DMS53 treated with DMSO at 0.1 percent for 48 hours (cell line): ENCODE results near the gene OSBPL5.

ENCODE experiments used
- DNase-seq: peaks from one replicate; lab custom pipeline; 2025; ENCODE audit not compliant: unreplicated experiment; lab: John Stamatoyannopoulos, UW

Gene OSBPL5

DNA sequence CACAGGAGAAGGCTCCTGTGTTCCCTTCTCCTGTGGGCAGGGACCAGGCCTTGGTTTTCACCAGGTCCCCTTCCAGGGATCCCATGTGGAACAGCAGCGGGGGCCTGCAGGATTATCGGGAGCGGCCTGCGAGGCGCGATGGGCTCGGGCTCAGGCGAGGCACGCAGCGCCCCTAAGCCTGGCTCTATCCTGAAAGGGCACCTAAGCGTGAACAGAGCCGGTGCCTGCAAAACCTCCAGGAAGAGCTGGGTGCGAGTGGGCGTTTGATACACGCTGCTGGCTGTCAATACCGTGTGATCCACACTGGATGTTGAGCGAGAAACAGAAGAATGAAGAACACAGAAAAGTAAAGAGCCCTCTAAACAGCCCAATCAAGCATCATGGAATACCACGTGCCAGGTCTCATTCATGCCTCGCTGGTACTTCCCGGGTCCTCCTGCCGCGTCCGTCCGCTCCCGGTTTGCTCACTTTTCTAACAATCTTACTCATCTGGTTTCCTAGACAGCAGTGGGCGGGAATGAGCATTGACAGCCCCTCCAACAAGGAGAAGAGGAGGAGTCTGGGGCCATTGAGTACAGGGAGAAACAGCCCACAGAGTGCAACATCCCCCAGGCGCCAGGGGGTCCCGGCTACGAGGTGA is 12.5 kb downstream of the OSBPL5 start:
- DNase-seq = no peak

DNA sequence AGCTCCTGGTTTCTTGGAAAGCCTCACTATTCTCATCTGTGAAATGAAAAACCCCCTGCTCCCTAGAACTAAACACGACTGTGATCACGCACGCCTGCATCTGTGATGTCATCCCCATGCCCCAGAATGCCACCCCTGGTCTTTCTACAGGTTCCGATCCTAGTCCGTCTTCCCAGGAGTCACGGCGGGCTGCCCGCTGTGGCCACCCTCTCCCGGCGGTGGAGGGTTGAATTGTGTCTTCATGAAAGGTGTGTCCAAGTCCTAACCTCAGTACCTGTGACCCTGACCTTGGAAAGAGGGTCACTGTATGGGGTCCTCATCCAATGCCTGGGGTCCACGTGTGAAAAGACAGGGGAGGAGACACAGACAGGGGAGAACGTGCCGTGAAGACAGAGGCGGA is 14.4 kb downstream of the OSBPL5 start:
- DNase-seq = no peak

DNA sequence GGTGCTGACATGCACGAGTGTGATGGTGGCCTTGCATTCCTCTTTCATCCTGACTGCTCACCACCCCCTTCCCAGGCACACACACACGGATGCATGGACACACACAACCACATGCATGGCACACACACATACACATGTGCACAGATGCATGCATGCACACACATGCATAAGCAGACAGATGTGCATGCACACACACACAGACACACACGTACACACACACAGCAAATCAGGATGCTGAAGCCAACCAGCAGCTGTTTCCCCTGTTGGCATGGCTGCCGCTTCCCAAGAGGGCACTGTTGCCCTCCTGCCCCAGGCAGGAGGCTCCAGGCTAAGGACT is 15.3 kb downstream of the OSBPL5 start:
- no peak for DNase-seq

DNA sequence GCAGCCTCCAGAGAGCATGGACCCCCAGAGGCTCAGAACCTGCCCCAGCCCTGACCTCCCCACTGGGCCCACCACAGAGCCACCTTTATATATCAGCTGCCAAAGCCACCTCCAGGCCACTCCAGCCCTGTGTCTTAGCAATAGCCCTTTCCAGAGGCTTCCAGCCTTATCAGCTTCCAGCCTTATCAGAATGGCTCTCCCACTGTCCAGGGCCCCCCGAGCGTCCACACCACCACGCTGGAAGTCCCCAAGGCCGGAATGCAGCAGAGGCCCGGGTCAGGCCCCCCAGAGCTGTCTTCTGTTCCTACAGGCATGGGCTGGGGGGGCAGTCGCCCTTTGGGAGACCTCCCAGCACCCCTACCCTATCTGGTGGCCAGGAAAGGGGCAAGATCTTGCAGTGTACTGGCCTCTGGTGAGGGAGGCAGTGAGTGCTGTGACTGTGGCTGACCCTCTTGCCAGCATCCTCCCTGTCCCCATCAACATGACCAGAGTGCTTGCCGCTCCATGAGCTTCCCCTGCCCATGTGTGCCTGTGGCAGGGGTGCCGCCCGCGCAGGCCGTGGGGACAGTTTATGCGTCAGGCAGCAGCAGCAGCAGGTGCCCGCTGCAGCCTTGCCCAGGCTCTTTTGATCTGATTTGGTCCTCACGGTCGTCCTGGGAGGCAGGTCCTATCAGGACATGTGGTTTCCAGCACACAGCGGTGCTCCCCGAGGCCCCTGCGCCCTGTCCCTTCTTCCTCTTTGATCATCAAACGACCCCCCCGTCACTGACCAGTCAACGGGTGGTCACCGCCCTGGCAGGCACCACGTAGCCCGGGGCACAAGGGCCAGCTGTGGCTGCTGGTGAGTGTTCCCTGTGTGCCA is 15.9 kb downstream of the OSBPL5 start:
- DNase-seq = no peak

DNA sequence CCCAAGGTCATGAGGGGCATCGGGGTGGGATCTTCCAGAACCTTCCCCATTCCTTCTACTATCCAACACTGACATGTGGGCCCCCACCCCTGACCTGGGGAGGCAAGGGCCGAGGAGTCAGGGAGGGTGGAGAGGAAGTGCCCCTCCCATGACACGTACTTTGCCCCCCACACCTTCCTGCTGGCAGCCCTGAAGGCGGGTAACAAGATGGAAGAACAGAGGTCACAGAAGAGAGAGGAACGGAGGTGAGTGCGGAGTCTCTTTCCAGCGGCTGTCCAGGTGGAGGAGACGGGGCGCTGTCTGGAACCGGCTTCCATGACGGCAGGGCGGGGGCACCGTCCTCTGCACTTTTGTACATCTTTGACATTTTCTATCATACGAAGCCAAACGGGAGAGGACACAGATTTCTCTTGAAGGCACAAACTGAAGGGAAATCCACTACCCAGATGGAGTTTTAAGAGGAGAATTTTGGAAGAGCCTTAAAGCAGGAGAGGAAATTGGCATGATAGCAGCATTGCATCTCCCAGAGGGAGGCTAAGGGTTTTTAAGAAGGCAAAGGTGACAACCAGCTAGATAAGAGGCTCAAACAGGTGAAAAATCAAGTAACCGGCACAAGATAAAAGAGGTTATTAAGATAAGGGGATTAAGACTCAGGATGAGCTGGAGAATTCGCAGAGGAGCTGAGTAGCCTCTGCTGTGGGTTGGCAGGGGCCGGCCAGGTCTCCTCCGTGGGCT is 16.7 kb downstream of the OSBPL5 start:
- DNase-seq = no peak

DNA sequence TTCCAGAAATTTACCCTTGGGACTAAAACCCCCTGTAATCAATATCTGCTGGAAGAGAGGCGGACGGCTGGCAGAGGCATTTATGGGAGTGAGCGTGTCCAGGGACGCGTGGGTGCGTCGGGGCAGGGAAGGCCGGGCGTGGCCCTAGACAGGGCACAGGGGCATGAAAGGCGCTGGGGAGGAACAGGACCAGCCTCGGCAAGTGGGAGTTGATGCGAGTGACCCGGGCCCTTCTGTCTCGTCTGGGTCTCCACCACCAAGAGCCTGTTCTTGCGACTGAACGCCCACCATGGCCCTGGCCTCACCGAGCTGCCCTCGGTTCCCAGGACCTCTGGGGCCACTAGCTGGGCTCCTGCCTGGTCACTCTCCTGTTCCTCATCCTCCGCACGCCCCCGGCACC is 17.5 kb downstream of the OSBPL5 start:
- no peak for DNase-seq

DNA sequence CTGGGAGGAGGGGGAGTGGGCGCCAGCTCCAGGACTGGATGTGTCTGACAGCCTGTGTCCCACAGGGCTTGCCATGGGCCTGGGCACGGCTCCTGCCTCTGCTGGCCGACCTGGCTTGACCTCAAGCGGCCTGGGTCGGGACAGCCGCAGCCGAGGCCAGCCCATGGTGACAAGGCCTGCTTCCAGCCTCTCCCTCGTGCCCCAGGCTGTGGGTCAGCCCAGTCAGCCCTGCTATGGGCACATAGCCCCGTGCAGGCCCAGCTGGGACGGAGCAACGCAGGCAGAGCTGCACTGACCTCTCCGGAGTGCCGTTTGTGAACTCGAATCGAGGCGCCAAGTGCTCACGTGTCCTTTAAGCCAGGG is 17.9 kb downstream of the OSBPL5 start:
- no peak for DNase-seq

DNA sequence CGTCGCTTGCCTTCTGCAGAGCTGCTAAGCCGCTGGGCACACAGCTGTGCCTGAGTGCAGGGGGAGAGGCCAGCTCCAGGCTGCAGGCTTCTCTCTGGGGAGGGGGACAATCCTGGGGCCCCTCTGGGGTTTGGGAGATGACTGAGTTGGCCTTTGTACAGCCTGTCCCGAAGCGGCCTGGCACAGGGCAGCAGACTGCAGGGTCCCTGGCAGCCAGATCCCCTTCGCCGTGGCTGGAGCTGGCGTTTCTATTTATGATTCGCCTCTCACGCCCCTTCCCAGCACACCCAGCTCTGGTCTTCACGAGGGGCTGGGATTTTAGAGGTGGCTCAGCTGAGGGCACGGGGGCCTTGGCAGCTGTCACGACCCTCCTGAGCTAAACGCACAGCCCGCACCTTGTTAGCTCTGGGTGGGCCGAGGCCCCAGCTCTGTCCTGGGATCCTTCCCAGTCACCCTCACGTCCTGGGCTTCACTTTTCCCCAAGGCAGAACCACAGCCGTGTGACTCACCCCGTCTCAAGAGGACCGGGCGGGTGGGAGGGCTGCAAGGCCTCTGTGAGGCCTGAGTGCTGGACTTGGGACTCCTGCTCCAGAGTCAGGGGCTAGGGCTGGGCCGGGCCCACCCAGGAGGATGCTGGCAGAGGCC is 18.4 kb downstream of the OSBPL5 start:
- no peak for DNase-seq

DNA sequence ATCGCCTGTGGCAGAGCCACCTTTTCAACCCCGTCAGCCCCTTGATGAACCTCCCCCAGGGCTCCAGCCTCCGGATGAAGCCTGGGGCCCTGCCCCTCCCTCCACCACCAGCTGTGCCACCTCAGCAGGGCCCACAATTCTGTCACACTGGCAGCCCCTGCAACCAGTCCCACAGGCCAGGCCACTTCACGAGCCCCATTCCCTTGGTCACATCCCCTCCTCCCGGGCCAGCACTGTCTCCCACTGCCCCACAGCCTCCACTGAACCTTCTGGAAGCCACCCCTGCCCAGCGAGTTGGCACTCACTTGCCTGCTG is 19.9 kb downstream of the OSBPL5 start:
- no peak for DNase-seq

DNA sequence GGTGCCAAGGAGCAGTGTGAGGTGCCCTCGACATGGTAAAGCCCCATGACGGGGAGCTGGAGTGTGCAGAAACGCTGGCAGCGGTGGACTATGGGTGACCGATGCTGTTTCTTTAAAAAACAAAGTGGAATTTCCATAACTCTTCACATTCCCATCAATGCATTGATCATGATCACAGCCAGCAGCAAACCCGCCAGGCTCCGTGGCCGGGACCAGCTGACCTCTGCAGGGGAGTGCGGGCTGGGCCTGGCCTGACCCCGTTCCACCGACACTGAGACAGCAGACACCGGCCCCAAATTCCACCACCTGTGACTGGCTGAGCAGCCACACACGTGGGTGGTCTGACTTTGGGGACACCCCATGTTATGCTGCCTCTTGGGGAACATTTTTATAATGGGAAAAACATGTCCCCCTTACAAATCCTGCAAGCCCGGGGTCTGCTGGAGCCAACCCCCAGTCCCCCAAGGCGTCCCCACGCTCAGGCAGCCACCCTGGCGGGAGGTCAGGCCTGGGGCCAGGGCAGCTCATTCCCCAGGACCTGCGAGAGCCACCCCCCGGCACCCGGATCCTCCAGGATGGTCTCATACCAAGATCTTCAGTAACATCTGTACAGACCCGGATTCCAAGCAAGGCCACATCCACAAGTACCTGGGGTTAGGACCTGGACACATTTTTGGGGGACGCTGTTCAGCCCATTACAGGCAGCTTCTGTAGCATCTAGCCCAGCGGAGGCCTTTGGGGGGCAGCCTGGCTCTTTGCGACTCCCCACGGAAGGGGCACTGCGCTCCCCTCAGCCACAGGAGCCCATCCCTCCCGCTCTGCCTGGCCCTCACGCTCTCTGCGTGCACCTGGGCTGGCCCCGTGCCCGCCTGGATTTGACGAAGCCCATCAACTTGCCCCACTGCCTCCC is 20.6 kb downstream of the OSBPL5 start:
- no peak for DNase-seq

DNA sequence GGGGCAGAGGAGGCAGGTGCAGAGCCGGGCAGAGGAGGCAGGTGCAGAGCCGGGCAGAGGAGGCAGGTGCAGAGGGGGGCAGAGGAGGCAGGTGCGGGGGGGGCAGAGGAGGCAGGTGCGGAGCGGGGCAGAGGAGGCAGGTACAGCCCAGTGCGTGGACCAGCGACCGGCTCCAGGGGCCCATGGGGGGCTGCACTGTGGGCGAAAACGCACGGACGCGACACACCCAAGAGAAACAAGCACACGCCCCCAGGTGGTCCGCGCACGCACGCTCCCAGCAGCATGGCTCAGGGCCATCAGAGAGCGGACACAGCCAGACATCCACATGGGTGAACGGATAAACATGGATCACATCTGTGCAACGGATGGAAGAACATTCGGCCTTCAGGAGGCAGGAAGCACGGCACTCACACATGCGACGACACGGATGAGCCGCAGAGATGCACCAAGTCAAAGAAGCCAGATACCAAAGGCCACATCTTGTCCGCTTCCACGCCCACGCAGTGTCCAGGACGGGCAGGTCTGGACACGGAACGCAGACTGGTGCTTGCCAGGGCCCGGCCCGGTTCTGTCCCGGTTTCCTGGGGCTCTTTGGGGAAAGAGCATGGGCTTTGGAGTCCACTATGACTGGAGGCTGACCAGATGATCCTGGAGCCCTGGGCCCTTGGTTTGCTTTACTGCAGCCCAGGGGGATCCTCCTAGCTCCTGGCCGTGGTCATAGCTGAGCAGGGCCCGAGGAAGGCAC is 21.8 kb downstream of the OSBPL5 start:
- no peak for DNase-seq

DNA sequence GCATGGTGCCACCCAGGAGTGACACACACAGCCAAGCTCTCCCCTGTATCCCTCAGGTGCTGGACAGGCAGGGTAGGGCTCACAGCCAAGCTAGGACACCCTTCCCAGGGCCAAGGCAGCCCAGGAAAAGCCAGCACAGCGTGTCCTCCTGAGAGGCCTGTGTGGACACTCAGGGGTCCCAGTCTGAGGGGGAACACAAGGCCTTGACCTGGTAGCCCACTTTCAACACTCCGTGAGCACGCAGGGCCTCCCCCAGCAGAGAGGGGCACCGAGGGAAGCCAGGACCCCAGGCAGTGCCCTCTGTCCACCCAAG is 24.9 kb downstream of the OSBPL5 start:
- DNase-seq = no peak

DNA sequence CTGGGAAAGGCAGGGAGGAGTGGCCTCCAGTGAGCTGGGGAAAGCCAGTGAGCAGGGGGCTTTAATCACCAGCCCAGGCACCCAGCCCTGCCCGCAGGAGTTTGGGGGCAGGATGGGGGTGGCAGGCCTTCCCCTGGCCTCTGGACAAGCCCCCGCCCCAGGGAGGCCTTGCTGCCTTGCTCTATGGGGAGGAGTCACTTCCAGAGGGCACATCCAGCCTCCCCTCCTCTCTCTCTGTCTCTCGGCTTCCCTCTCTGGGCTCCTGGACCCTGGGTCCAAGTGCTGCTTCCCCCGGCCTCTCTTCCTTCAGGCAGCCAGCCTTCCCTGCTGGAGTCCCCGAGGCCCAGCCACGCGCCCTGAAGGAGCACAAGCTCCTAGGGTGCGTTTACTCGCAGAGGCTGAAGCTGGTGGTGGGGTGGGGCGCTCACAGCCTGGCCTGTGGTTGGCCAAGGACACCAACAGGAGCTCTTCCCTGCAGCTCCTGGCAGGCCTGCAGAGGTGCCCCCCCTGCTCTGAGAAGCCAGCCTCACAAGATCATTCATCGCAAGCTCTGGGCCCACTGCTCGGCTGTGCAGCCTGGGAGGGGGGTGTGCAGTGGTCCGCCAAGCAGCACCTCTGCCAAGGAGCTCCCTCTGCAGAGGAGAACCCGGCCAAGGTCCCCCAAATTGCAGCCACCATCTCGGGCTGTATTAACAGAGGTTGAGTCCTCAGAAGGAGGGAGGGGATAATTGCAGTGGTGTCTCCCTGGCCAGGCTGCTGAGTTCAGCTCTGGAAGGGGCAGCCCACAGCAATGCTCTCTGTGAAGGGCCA is 25.4 kb downstream of the OSBPL5 start:
- DNase-seq = no peak

DNA sequence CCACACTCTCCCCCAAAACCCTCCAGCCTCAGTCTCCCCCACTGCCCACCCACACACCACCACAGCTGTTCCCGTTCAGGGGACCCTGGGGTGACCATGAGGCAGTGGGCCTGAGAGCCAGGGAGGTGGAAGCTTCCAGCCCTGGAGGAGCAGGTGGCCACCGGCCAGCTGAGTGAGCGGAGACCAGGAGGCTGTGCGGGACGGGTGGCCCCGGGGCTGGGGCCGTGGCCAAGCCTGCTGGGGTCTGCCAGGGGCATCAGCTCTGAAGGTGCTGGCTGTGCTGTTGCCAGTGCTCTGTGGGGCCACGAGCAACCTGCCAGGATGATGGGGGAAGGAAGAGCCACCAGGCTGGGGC is 26.0 kb downstream of the OSBPL5 start:
- DNase-seq = no peak

DNA sequence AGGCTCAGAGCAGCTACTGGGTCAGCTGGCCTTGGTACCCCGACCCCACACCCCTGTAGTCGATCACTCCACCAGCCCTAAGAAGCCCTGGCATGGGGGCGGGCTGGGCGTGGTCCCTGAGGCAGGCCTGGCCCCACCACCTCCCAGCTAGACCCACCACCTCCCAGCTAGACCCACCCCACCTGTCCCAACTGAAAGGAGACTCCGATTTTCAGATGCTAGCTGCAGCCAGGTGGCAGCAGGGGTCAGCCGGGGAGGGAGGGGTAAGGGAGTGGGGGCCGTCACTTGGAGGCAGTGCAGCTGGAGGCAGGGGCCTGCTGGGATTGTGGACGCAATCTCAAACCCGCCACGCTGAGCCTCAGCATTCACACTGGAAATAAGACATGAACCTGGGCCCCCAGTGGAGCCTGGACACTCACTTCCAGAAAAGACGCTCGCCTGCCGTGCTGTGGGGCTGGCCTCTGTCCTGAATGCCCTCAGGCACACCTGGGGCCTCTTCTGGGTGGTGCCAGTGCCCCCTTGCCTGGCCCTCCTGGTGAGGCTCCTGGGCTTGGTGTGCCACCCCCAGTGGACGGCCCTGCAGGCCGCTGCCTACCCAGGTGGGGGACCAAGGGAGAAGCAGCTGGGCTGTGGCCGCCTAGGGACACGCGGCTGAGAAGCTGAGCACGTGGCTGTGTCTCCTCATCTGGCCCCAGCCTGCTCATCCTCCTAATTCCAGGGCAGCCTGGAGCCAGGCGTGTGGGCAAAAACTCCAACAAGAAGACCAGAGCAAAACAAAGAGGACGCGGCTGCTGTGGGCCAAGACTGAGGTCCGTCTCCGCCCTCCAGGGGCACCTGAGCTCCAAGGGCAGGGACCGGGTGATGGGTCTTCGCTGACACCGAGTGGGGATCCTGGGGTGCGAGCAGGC is 26.7 kb downstream of the OSBPL5 start:
- no peak for DNase-seq

DNA sequence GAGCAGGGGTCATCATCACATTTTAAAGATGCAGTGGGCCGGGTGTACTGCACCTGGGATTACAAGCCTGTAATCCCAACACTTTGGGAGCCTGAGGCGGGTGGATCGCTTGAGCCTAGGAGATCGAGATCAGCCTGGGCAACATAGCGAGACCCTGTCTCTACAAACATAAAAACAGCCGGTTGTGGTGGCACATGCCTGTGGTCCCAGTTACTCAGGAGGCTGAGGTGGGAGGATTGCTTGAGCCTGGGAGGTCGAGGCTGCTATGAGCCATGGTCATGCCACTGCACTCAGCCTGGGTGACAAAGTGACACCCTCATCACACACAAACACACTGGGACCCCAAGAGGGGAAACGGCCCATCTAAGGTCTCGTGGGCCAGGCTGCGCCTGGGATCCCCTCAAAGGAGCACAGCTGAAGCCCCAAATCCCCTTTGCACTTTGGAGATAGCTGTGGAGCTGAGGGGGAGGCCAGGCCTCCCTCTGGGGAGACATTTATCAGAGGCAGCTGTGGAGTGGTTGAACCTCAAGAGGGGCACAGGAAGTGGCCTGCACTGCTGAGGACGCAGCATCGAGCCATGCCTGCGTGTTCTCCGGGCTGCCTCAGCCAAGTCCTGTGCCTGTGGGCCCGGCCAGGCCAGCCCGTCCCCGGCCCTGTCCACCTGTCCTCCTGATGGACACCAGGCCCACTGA is 27.5 kb downstream of the OSBPL5 start:
- DNase-seq = no peak

DNA sequence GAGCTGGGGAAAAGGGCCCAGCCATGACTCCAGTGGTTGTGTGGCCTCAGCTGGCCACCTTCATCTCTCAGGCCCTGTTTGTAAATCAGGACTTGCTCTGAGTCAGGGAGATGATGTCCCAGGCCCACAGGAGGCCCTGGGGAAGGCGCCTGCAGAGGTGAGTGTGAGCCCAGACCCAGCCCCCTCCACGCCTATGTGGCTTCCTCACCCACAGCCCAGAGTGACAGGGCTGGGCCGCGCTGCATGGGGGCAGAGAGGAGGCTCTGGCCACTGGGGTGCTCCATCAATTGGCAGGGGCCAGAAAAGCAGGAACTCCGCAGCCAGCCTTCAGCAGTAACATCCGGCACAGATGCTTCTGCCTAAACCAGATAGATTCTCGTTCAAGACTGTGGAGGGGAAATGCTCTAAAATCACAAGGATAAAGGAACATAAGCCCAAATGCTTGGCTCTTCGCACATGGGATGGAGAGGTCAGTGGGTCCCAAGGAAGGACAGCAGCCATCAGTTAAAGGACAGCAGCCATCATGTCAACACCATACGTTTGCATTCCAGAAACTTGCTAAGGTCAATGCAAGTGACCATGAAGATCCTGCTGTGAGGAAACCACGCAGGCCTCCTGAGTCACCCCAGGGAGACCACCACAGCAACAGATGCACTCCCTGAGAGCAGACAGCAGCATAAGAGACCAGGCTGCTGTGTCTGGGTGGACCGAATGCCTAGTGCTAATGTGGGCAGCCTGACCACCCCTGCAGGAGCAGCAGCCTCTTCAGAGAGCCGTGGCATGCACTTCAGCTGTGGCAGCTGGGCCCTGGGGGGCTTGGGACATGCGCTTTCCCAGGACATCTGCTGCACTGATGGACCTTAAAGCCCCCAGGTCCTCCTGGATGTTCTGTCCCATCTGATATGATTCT is 28.3 kb downstream of the OSBPL5 start:
- DNase-seq = no peak
